ELR (cell line): ENCODE results near the gene LRRC3.
"Not testable (repeated sequence)": the region's sequence is repeated elsewhere in the genome, so short reads cannot be mapped to it uniquely, and the experiment has no call there.

Experiments used
- DNase-seq: peaks from one replicate; pipeline ENCODE4 v3.0.0-alpha.2; 2015; ENCODE audit warnings: low read depth

The LRRC3 gene

GRCh38 chr21:44454747-44455523, at the start of gene LRRC3:
LRRC3 (plus strand) TSS chr21:44455510; CDS start chr21:44456645, 1,135 bp downstream.
- DNase-seq, result peak; percentile 40

- peak; percentile 86 for DNase-seq
Observed at GRCh38 chr21:44405948-44406872, 49.1 kb upstream of the LRRC3 start.

- DNase-seq, result no peak
Observed at GRCh38 chr21:44406953-44407352, 48.4 kb upstream of the LRRC3 start.

GRCh38 chr21:44407493-44407892, 47.8 kb upstream of the LRRC3 start:
- no peak for DNase-seq

- DNase-seq, result no peak
Observed at GRCh38 chr21:44408226-44408625, 47.1 kb upstream of the LRRC3 start.

GRCh38 chr21:44413566-44414290, 41.6 kb upstream of the LRRC3 start:
- no peak for DNase-seq

GRCh38 chr21:44414291-44415072, 40.8 kb upstream of the LRRC3 start:
- no peak for DNase-seq

- no peak for DNase-seq
Observed at GRCh38 chr21:44415073-44416025, 40.0 kb upstream of the LRRC3 start.

GRCh38 chr21:44416193-44416592, 39.1 kb upstream of the LRRC3 start:
- DNase-seq, result no peak

GRCh38 chr21:44417621-44418107, 37.6 kb upstream of the LRRC3 start:
- DNase-seq, result not testable (repeated sequence)

- DNase-seq, result no peak
Observed at GRCh38 chr21:44418108-44418875, 37.0 kb upstream of the LRRC3 start.

- no peak for DNase-seq
Observed at GRCh38 chr21:44418876-44419230, 36.5 kb upstream of the LRRC3 start.

GRCh38 chr21:44419679-44420078, 35.6 kb upstream of the LRRC3 start:
- no peak for DNase-seq

- DNase-seq, result no peak
Observed at GRCh38 chr21:44420416-44421205, 34.7 kb upstream of the LRRC3 start.

GRCh38 chr21:44421901-44422840, 33.1 kb upstream of the LRRC3 start:
- no peak for DNase-seq

- DNase-seq, result no peak
Observed at GRCh38 chr21:44423312-44423821, 31.9 kb upstream of the LRRC3 start.

GRCh38 chr21:44423941-44424607, 31.2 kb upstream of the LRRC3 start:
- no peak for DNase-seq
